ENCODE results near the gene NACA2. TPM values are rescaled to one million over a fixed set of nuclear protein-coding genes. Genes with fewer than 3 reads are reported as not detected.
"Not testable (repeated sequence)": the region's sequence is repeated elsewhere in the genome, so short reads cannot be mapped to it uniquely, and the experiment has no call there.

NACA2 gene
- total RNA-seq (2014; rRNA removed; shearing (Covaris generic)), result not detected in 2 replicates

DNA sequence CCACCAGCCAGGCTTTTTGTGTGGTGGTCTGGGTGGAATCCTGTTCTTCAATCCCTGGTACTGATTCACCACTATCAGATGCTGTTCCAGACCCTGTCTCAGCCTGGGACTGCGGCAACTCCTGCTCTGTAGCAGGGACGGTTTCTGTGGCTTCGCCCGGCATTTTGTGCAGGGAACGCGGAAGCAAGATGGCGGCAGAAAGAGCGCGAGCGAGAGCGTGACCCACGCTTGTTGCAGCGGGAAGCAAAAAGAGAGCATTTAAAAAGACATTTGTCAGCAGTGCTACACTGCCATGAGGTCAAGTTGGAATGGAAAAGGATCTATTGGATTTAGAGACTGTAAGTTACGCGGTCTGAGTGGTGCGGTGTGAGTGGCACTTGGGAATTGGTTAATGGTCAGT is at the start of gene NACA2:
Gene NACA2, minus strand, starts transcription at position 202 of the 400 bp plus-strand sequence. Its CDS starts 39 bp downstream, at position 163.
- no peak for DNase-seq
- Histone ChIP-seq H3K36me3 (replicated peaks; ENCODE audit: control insufficient read depth, insufficient read depth, low read length) (no peaks in the 10 kb centered on the region), H3K27me3 (ENCODE audit: control insufficient read depth, insufficient read depth, low read length) (no peaks in the 10 kb centered on the region), H3K4me3 (ENCODE audit: insufficient read depth, low read depth, low read length) (no peak within 1 kb of the TSS)

DNA sequence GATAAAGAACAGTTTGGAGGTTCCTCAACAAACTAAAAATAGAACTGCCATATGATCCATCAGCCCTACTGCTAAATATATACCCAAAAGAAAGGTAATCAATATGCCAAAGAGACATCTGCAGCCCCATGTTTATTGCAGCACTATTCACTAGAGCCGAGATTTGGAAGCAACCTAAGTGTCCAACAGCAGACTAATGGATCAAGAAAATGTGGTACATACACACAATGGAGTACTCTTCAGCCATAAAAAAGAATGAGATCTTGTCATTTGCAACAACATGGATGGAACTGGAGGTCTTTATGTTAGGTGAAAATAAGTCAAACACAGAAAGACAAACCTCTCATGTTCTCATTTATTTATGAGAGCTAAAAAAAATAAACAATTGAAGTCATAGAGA is 48.8 kb upstream of the NACA2 start:
- no peak overlapping the region for H3K4me3 ChIP-seq (ENCODE audit: insufficient read depth, low read depth, low read length)
- no peaks in the 10 kb centered on the region for H3K27me3 ChIP-seq (ENCODE audit: control insufficient read depth, insufficient read depth, low read length)
- H3K36me3 ChIP-seq (replicated peaks; ENCODE audit: control insufficient read depth, insufficient read depth, low read length), result no peaks in the 10 kb centered on the region
- no peak for DNase-seq

GRCh38 chr17:61638087-61638486 is 47.1 kb upstream of the NACA2 start:
- DNase-seq, result no peak
- H3K4me3 ChIP-seq (ENCODE audit: insufficient read depth, low read depth, low read length), result no peak overlapping the region
- no peaks in the 10 kb centered on the region for H3K27me3 ChIP-seq (ENCODE audit: control insufficient read depth, insufficient read depth, low read length)
- no peaks in the 10 kb centered on the region for H3K36me3 ChIP-seq (replicated peaks; ENCODE audit: control insufficient read depth, insufficient read depth, low read length)

DNA sequence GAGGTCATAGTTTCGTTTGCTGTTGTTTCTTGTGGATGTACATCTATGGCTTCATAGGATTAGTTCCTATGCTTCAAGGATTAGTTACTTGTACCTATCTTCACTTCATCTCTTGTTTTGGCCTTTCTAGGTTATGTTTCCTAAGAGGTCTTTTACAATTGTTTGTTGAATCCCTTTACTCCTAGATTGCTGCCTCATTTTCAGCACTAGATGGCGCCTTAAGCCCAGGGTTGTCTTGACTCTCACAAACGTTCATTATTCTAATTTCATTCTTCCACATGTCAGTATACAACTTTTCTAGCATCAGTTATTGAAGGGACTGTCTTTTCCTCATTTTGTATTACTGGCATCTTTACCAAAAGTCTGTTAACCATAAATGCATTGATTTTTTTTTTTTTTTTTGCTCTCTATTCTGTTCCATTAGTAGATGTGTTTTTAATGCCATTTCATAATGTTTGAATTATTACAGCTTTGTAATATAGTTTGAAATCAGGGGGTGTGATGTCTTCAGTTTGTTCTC is 45.0 kb upstream of the NACA2 start:
- Histone ChIP-seq H3K36me3 (replicated peaks; ENCODE audit: control insufficient read depth, insufficient read depth, low read length) (no peaks in the 10 kb centered on the region), H3K27me3 (ENCODE audit: control insufficient read depth, insufficient read depth, low read length) (no peaks in the 10 kb centered on the region), H3K4me3 (ENCODE audit: insufficient read depth, low read depth, low read length) (no peak overlapping the region)
- DNase-seq, result no peak

GRCh38 chr17:61634942-61635538 is 44.0 kb upstream of the NACA2 start:
- no peaks in the 10 kb centered on the region for H3K36me3 ChIP-seq (replicated peaks; ENCODE audit: control insufficient read depth, insufficient read depth, low read length)
- no peak for DNase-seq

GRCh38 chr17:61634011-61634539 is 43.1 kb upstream of the NACA2 start:
- no peak for DNase-seq
- no peaks in the 10 kb centered on the region for H3K36me3 ChIP-seq (replicated peaks; ENCODE audit: control insufficient read depth, insufficient read depth, low read length)
- no peaks in the 10 kb centered on the region for H3K27me3 ChIP-seq (ENCODE audit: control insufficient read depth, insufficient read depth, low read length)
- H3K4me3 ChIP-seq (ENCODE audit: insufficient read depth, low read depth, low read length), result no peak overlapping the region

More at GRCh38 chr17:61634942-61635538, 44.0 kb upstream of the NACA2 start:
- H3K4me3 ChIP-seq (ENCODE audit: insufficient read depth, low read depth, low read length), result no peak overlapping the region
- H3K27me3 ChIP-seq (ENCODE audit: control insufficient read depth, insufficient read depth, low read length), result no peaks in the 10 kb centered on the region

- DNase-seq, result no peak
- Histone ChIP-seq H3K36me3 (replicated peaks; ENCODE audit: control insufficient read depth, insufficient read depth, low read length) (no peaks in the 10 kb centered on the region), H3K4me3 (ENCODE audit: insufficient read depth, low read depth, low read length) (no peak overlapping the region), H3K27me3 (ENCODE audit: control insufficient read depth, insufficient read depth, low read length) (no peaks in the 10 kb centered on the region)
These were observed 41.8 kb upstream of the NACA2 start for GRCh38 chr17:61632826-61633225.

GRCh38 chr17:61631800-61632199 is 40.8 kb upstream of the NACA2 start:
- Histone ChIP-seq H3K4me3 (ENCODE audit: insufficient read depth, low read depth, low read length) (no peak overlapping the region), H3K36me3 (replicated peaks; ENCODE audit: control insufficient read depth, insufficient read depth, low read length) (no peaks in the 10 kb centered on the region), H3K27me3 (ENCODE audit: control insufficient read depth, insufficient read depth, low read length) (no peaks in the 10 kb centered on the region)
- DNase-seq, result no peak

- DNase-seq; H3K36me3 ChIP-seq (replicated peaks; ENCODE audit: control insufficient read depth, insufficient read depth, low read length); H3K4me3 ChIP-seq (ENCODE audit: insufficient read depth, low read depth, low read length); H3K27me3 ChIP-seq (ENCODE audit: control insufficient read depth, insufficient read depth, low read length): not testable (repeated sequence)
These were observed 37.1 kb upstream of the NACA2 start for GRCh38 chr17:61628158-61628557.

DNA sequence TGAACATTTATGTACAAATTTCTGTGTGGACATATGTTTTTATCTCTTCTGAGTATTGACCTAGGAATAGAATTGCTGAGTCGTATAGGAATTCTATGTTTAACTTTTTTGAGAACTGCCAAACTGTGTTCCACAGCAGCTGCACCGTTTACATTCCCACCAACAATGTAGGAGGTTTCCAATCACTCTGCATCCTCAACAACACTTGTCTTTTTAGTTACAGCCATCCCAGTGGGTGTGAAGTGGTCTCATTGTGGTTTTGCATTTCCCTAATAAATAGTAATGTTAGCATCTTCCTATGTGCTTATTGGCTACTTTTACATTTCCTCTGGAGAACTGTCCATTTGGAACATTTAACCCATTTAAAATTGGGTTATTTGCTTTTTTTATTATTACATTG is 36.6 kb upstream of the NACA2 start:
- no peak overlapping the region for H3K4me3 ChIP-seq (ENCODE audit: insufficient read depth, low read depth, low read length)
- no peak for DNase-seq
- no peaks in the 10 kb centered on the region for H3K27me3 ChIP-seq (ENCODE audit: control insufficient read depth, insufficient read depth, low read length)

DNA sequence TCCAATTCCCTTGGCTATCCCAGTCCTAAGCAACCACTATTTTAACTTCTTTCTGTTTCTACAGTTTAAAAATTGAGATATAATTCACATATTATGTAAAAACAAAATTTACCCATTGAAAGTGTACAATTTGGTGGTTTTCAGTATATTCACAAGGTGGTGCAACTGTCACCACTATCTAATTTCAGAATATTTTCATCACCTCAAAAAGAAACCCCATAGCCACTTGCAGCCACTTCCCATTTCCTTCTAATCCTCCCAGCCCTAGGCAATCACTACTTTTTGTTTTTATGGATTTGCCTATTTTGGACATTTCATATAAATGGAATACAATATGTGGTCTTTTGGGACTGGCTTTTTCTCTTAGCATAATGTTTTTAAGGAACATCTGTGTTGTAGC is 36.1 kb upstream of the NACA2 start:
- no peaks in the 10 kb centered on the region for H3K27me3 ChIP-seq (ENCODE audit: control insufficient read depth, insufficient read depth, low read length)
- H3K36me3 ChIP-seq (replicated peaks; ENCODE audit: control insufficient read depth, insufficient read depth, low read length), result no peaks in the 10 kb centered on the region
- DNase-seq, result no peak
- H3K4me3 ChIP-seq (ENCODE audit: insufficient read depth, low read depth, low read length), result no peak overlapping the region

More for the DNA sequence above, 36.6 kb upstream of the NACA2 start:
- H3K36me3 ChIP-seq (replicated peaks; ENCODE audit: control insufficient read depth, insufficient read depth, low read length), result no peaks in the 10 kb centered on the region

DNA sequence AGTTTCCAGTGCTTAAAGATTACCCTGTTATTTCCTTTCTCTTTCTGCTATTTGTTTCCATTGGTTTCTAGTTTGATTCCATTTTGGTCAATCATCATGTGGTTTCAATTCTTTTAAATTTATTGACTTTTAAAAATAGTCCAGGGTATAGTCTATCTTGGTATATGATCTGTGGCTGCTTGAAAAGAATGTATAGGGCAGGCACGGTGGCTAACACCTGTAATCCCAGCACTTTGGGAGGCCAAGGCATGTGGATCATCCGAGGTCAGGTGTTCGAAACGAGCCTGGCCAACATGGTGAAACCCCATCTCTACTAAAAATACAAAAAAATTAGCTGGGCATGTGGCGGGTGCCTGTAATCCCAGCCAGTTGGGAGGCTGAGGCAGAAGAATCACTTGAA is 34.5 kb upstream of the NACA2 start:
- no peaks in the 10 kb centered on the region for H3K27me3 ChIP-seq (ENCODE audit: control insufficient read depth, insufficient read depth, low read length)
- no peak for DNase-seq
- no peaks in the 10 kb centered on the region for H3K36me3 ChIP-seq (replicated peaks; ENCODE audit: control insufficient read depth, insufficient read depth, low read length)
- no peak overlapping the region for H3K4me3 ChIP-seq (ENCODE audit: insufficient read depth, low read depth, low read length)

- DNase-seq, result no peak
- Histone ChIP-seq H3K4me3 (ENCODE audit: insufficient read depth, low read depth, low read length) (no peak overlapping the region), H3K36me3 (replicated peaks; ENCODE audit: control insufficient read depth, insufficient read depth, low read length) (no peaks in the 10 kb centered on the region), H3K27me3 (ENCODE audit: control insufficient read depth, insufficient read depth, low read length) (no peaks in the 10 kb centered on the region)
These were observed 33.9 kb upstream of the NACA2 start for GRCh38 chr17:61624951-61625350.

- Histone ChIP-seq H3K4me3 (ENCODE audit: insufficient read depth, low read depth, low read length) (no peak overlapping the region), H3K27me3 (ENCODE audit: control insufficient read depth, insufficient read depth, low read length) (no peaks in the 10 kb centered on the region), H3K36me3 (replicated peaks; ENCODE audit: control insufficient read depth, insufficient read depth, low read length) (no peaks in the 10 kb centered on the region)
- DNase-seq, result no peak
These were observed 30.3 kb upstream of the NACA2 start for GRCh38 chr17:61621317-61621716.

- Histone ChIP-seq H3K4me3 (ENCODE audit: insufficient read depth, low read depth, low read length) (no peak overlapping the region), H3K36me3 (replicated peaks; ENCODE audit: control insufficient read depth, insufficient read depth, low read length) (no peaks in the 10 kb centered on the region), H3K27me3 (ENCODE audit: control insufficient read depth, insufficient read depth, low read length) (no peaks in the 10 kb centered on the region)
- no peak for DNase-seq
These were observed 28.9 kb upstream of the NACA2 start for GRCh38 chr17:61619953-61620352.

All from H7 (cell line).